T-helper 17 cell (primary cell): ENCODE results near the gene HBP1. TPM values are rescaled to one million over a fixed set of nuclear protein-coding genes. Genes with fewer than 3 reads are reported as not detected.
"Not testable (repeated sequence)": the region's sequence is repeated elsewhere in the genome, so short reads cannot be mapped to it uniquely, and the experiment has no call there.

Experiments used
- ATAC-seq: fragments of 150-1000 bp; cut with Tn5 transposase; 2 replicates; pipeline ENCODE4 v1.10.0; 2021; ENCODE audit warnings: mild to moderate bottlenecking, moderate library complexity
- DNase-seq, 3 donors: peaks; one replicate each; pipeline versions ENCODE4 v3.0.0 to v3.0.0-alpha.2; 2020 to 2021
- H3K9me3 ChIP-seq: one replicate; pipeline ENCODE4 v1.7.0; 2013; ENCODE audit warnings: low read length, mild to moderate bottlenecking; ENCODE audit not compliant: control insufficient read depth, poor library complexity, severe bottlenecking
- H3K27ac Mint-ChIP-seq: one replicate; pipeline ENCODE4 v1.8.0; 2022; ENCODE audit warnings: mild to moderate bottlenecking, moderate library complexity, mixed read lengths
- H3K27me3 Mint-ChIP-seq: one replicate; pipeline ENCODE4 v1.8.0; 2022; ENCODE audit warnings: mixed read lengths
- H3K36me3 Mint-ChIP-seq: one replicate; pipeline ENCODE4 v1.8.0; 2022; ENCODE audit warnings: low read depth, mixed read lengths
- H3K4me1 Mint-ChIP-seq: one replicate; pipeline ENCODE4 v1.8.0; 2022; ENCODE audit warnings: mild to moderate bottlenecking, mixed read lengths
- H3K4me3 Mint-ChIP-seq: one replicate; pipeline ENCODE4 v1.8.0; 2022; ENCODE audit warnings: mild to moderate bottlenecking, moderate library complexity, mixed read lengths
- total RNA-seq, 4 donors: library from RNA in 2 of 4; stranded (reverse) in 2 of 4; gene quantifications; one replicate each; pipeline ENCODE4 v1.2.3 and lab custom pipeline; 2022 to 2026

HBP1 gene
- total RNA-seq, 2 donors from 2014 or later: 250 to 252 TPM

- Mint-ChIP-seq H3K36me3 (no peaks in the 10 kb centered on the region), H3K4me1 (no peaks in the 10 kb centered on the region), H3K4me3 (no peak overlapping the region), H3K27me3 (no peaks in the 10 kb centered on the region), H3K27ac (no peak overlapping the region)
- H3K9me3 ChIP-seq: no peaks in the 10 kb centered on the region
- ATAC-seq: no peak
- DNase-seq: no peak
These were observed 61.5 kb downstream of the HBP1 start for GRCh38 chr7:107230334-107230733.

GRCh38 chr7:107232568-107233090, 63.8 kb downstream of the HBP1 start:
- Mint-ChIP-seq H3K27ac (no peak overlapping the region), H3K27me3 (no peaks in the 10 kb centered on the region), H3K36me3 (peaks cover 4% of the 10 kb centered on the region), H3K4me1 (peaks cover 2% of the 10 kb centered on the region), H3K4me3 (no peak overlapping the region)
- no peak for DNase-seq
- H3K9me3 ChIP-seq: no peaks in the 10 kb centered on the region
- ATAC-seq: no peak

DNA sequence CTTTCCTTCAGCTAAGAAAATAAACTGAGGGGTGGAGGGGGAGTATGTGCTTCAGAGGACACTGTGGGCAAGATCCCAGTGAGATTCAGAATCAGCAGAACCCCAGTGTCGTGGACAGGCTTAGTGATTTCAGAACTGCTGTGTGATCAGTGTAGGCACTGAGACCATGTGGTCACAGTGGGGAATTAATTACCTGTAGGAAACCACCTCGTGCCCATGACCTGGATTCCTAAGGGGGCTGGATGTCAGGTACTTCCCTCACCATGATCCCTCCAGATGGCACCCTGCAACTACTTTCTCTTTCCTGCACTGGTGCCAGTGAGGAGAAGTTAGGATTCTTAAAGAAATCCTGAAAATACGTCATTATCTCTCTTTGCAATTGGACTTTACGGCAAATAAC, 64.4 kb downstream of the HBP1 start:
- Mint-ChIP-seq H3K27me3 (no peaks in the 10 kb centered on the region), H3K4me1 (peaks cover 4% of the 10 kb centered on the region), H3K4me3 (no peak overlapping the region), H3K36me3 (peaks cover 4% of the 10 kb centered on the region), H3K27ac (no peak overlapping the region)
- DNase-seq: no peak
- no peak for ATAC-seq
- no peaks in the 10 kb centered on the region for H3K9me3 ChIP-seq

DNA sequence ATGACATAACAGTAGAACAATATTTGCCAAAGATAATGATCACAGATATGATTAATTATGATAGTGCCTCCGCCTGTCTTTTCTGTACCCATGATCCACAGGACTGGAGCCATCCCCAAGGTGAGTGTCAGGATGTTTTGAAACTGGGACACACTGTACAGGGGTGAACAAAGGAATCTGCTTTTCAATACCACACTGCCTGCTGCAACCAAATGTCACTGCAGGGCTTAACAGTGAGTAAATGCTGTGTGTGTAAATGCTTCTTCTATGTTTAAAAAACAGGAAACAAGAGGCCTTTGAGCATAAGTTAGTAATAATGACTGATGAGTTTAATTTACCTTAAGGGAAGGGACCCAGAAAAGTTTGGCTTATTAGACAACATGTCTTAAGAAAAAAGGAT, 65.2 kb downstream of the HBP1 start:
- Mint-ChIP-seq H3K27ac (no peak overlapping the region), H3K36me3 (peaks cover 4% of the 10 kb centered on the region)
- no peak for ATAC-seq

GRCh38 chr7:107234436-107234835, 65.6 kb downstream of the HBP1 start:
- no peak for DNase-seq
- ATAC-seq: no peak
- peaks cover 4% of the 10 kb centered on the region for H3K4me1 Mint-ChIP-seq
- no peaks in the 10 kb centered on the region for H3K27me3 Mint-ChIP-seq
- no peak overlapping the region for H3K4me3 Mint-ChIP-seq
- peaks cover 4% of the 10 kb centered on the region for H3K36me3 Mint-ChIP-seq
- H3K27ac Mint-ChIP-seq: no peak overlapping the region
- no peaks in the 10 kb centered on the region for H3K9me3 ChIP-seq

More for the DNA sequence above, 65.2 kb downstream of the HBP1 start:
- H3K9me3 ChIP-seq: no peaks in the 10 kb centered on the region
- Mint-ChIP-seq H3K27me3 (no peaks in the 10 kb centered on the region), H3K4me1 (peaks cover 4% of the 10 kb centered on the region), H3K4me3 (no peak overlapping the region)
- DNase-seq: no peak

DNA sequence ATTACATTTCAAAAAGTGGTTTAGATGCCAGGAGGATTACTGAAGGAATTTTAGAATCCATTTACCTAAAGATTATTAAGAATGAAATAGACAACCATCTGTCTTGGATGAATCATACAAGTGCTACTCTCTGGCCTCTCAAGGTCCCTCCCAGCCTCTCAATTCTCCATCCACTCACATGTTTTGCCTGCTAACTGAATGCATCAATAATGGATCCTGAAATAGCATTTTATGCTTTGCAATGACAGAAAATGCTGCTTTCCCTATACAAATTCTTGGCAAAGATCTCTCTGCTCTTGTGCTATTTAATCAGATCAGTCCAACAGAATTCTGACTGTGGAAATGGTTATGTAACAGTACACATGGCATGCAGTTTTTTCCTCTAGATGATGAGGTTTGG, 68.1 kb downstream of the HBP1 start:
- peaks cover 4% of the 10 kb centered on the region for H3K4me1 Mint-ChIP-seq
- DNase-seq: no peak

DNA sequence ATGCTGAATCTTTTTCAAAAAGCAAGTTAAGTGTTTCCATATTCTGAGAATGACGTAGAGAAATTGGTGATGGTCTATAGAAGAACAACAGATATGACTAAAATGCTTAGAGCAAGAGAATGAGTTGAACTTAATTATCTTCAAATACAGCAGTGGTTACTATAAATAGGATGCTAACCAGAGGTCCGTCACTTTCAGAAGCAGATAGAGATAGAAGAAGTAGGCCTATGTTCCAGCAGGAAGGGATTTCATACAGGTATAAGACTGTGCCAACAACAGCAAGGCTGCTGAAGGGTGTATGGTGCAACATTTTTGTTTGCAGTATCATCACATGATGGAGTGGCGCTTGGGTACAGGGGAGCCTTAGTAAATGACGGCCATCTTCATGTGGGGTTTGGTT, 68.6 kb downstream of the HBP1 start:
- no peaks in the 10 kb centered on the region for H3K9me3 ChIP-seq
- DNase-seq (no peak), ATAC-seq (no peak)
- Mint-ChIP-seq H3K36me3 (peaks cover 8% of the 10 kb centered on the region), H3K27me3 (no peaks in the 10 kb centered on the region), H3K4me1 (peaks cover 4% of the 10 kb centered on the region), H3K27ac (no peak overlapping the region), H3K4me3 (no peak overlapping the region)

More for the DNA sequence above, 68.1 kb downstream of the HBP1 start:
- peaks cover 8% of the 10 kb centered on the region for H3K36me3 Mint-ChIP-seq
- H3K9me3 ChIP-seq: no peaks in the 10 kb centered on the region
- ATAC-seq: no peak
- no peak overlapping the region for H3K4me3 Mint-ChIP-seq
- H3K27me3 Mint-ChIP-seq: no peaks in the 10 kb centered on the region
- no peak overlapping the region for H3K27ac Mint-ChIP-seq

DNA sequence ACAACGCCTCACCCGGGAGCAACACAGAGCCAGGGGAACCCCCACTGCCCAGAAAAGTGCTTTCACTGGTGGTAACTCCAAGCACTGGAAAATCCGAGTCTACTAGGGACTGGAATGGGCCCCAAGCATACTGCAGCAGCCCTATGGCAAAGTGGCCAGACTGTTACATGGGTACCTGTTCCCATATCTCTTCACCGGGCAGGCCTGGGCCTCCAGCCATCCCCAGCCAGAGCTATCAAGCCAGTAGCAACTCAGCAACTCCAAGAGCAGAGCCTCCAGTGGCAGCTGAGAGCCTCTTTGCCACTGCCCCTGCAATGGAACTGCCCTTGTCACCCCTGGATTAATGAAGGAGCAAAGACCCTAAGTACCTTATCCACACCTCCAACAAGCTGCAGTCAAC, 73.5 kb downstream of the HBP1 start:
- Mint-ChIP-seq H3K4me3 (no peak overlapping the region), H3K36me3 (peaks cover 14% of the 10 kb centered on the region), H3K27me3 (no peaks in the 10 kb centered on the region), H3K4me1 (peaks cover 6% of the 10 kb centered on the region), H3K27ac (no peak overlapping the region)
- H3K9me3 ChIP-seq: no peaks in the 10 kb centered on the region
- DNase-seq: no peak
- no peak for ATAC-seq

GRCh38 chr7:107244613-107245012, 75.8 kb downstream of the HBP1 start:
- peaks cover 17% of the 10 kb centered on the region for H3K36me3 Mint-ChIP-seq
- no peaks in the 10 kb centered on the region for H3K9me3 ChIP-seq
- H3K4me1 Mint-ChIP-seq: peaks cover 2% of the 10 kb centered on the region
- no peak for DNase-seq
- H3K27me3 Mint-ChIP-seq: no peaks in the 10 kb centered on the region
- no peak overlapping the region for H3K27ac Mint-ChIP-seq
- no peak overlapping the region for H3K4me3 Mint-ChIP-seq
- ATAC-seq: no peak

- not testable (repeated sequence) for ATAC-seq, DNase-seq, H3K27ac Mint-ChIP-seq, H3K4me1 Mint-ChIP-seq, H3K9me3 ChIP-seq, H3K4me3 Mint-ChIP-seq, H3K27me3 Mint-ChIP-seq
- peaks cover 19% of the 10 kb centered on the region for H3K36me3 Mint-ChIP-seq
These were observed 78.0 kb downstream of the HBP1 start for GRCh38 chr7:107246836-107247235.

DNA sequence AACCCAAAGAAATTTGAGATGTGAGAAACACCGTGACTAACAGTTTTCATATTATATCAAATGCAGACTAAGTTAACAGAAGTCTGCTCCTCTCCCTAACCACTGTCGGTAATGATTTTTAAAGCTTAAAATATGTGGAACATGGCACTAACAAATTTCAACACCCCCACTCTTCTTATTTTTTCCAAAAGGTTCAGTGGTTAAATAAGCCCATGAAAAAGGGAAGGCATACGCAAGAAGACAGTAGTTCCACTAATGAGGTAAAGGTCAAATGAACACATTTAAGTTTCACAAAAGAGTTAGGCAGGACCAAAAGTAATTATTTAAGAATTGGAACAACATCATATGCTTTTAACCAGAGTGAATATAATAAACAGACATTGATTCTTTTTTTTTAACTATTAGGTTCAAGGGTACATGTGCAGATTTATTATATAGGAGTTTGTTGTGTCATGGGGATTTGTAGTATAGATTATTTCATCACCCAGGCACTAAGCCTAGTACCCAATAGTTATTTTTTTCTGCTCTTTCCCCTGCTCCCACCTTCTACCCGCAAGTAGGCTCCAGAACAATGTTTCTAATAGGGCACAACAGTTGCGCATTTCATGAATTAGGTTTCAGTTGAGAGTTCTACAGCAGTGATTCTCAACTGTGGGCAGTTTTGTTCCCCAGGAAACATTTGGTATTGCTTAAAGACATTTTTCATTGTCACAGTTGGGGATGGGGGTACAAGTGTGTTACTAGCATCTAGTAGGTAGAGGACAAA, 79.9 kb downstream of the HBP1 start:
- H3K27me3 Mint-ChIP-seq: no peaks in the 10 kb centered on the region
- H3K36me3 Mint-ChIP-seq: peaks cover 19% of the 10 kb centered on the region
- DNase-seq: no peak
- H3K9me3 ChIP-seq: no peaks in the 10 kb centered on the region
- ATAC-seq: no peak
- H3K4me1 Mint-ChIP-seq: peaks cover 10% of the 10 kb centered on the region
- H3K4me3 Mint-ChIP-seq: no peak overlapping the region
- H3K27ac Mint-ChIP-seq: no peak overlapping the region

- H3K27me3 Mint-ChIP-seq: no peaks in the 10 kb centered on the region
- H3K4me3 Mint-ChIP-seq: no peak overlapping the region
- peaks cover 12% of the 10 kb centered on the region for H3K4me1 Mint-ChIP-seq
- H3K9me3 ChIP-seq: no peaks in the 10 kb centered on the region
- H3K36me3 Mint-ChIP-seq: peaks cover 13% of the 10 kb centered on the region
- no peak for DNase-seq
- H3K27ac Mint-ChIP-seq: peak overlapping the region; percentile 75
- ATAC-seq: no peak
These were observed 83.2 kb downstream of the HBP1 start for GRCh38 chr7:107251963-107252362.
